ENCODE data around the gene IMPG2.

- no peak for TF ChIP-seq POLR2A (IDR thresholded peaks at IDR 0.05; ENCODE audit: low read depth, low read length)
- TF ChIP-seq SPI1 (IDR thresholded peaks at IDR 0.05; ENCODE audit: low read depth, low read length): no peak
- no peak for TF ChIP-seq PAX5 (IDR thresholded peaks at IDR 0.05; ENCODE audit: insufficient read depth, low read length, severe bottlenecking)
These were observed 41.6 kb downstream of the IMPG2 start for GRCh38 chr3:101278727-101279126.
